SK-N-SH (cell line): ENCODE results near the gene TICAM1. TPM values are rescaled to one million over a fixed set of nuclear protein-coding genes. Genes with fewer than 3 reads are reported as not detected.

ENCODE experiments used
- CTCF ChIA-PET: fragments of 300-600, 350-600 bp; formaldehyde crosslinking; extraction: SDS; loops from one replicate; lab custom pipeline; 2021; lab: Yijun Ruan, JAX
- POLR2A ChIA-PET: fragments of 350-600 bp; sonication (Branson Sonifier 250); formaldehyde crosslinking; extraction: SDS; loops from one replicate; lab custom pipeline; 2020; ENCODE audit warnings: antibody characterized with exemption, inconsistent platforms; lab: Yijun Ruan, JAX
- DNase-seq: peaks from one replicate; pipeline ENCODE4 v3.0.0; 2012
- H2AFZ ChIP-seq: fragments of 200-600 bp; sonication (generic); 2 replicates; pipeline ENCODE4 v1.8.1; 2016; ENCODE audit warnings: antibody characterized with exemption, mild to moderate bottlenecking, low read depth
- H3F3A ChIP-seq: fragments of 200-600 bp; sonication (generic); replicated peaks from 2 replicates; pipeline ENCODE3; 2016; ENCODE audit warnings: antibody characterized with exemption, mild to moderate bottlenecking; ENCODE audit not compliant: insufficient read depth
- H3K27ac ChIP-seq, 2 experiments: fragments of 200-500 bp in 1 of 2; fragments of 200-600 bp in 1 of 2; sonication (Bioruptor generic) in 1 of 2; sonication (generic), shearing (Covaris generic) in 1 of 2; 2 replicates each; pipeline versions ENCODE4 v1.5.1 to v1.6.1; 2014 to 2016; ENCODE audit warnings: low read depth in 2 of 2, inconsistent platforms in 1 of 2, low read length in 1 of 2, mild to moderate bottlenecking in 1 of 2, mixed read lengths in 1 of 2
- H3K27me3 ChIP-seq: fragments of 200-600 bp; sonication (generic), shearing (Covaris generic); 2 replicates; pipeline ENCODE4 v1.6.1; 2016; ENCODE audit warnings: mixed run types; ENCODE audit not compliant: insufficient read depth
- H3K36me3 ChIP-seq, 2 experiments: fragments of 200-500 bp in 1 of 2; fragments of 200-600 bp in 1 of 2; sonication (Bioruptor generic) in 1 of 2; sonication (generic) in 1 of 2; replicated peaks in 1 of 2; 2 replicates each; pipeline versions ENCODE3 to v1.5.1; 2014 to 2016; ENCODE audit warnings: low read length in 1 of 2, mild to moderate bottlenecking in 1 of 2; ENCODE audit not compliant: insufficient read depth in 2 of 2, control insufficient read depth in 1 of 2
- H3K4me1 ChIP-seq, 2 experiments: fragments of 200-500 bp in 1 of 2; fragments of 200-600 bp in 1 of 2; sonication (Bioruptor generic) in 1 of 2; sonication (generic), shearing (Covaris generic) in 1 of 2; 2 replicates each; pipeline versions ENCODE4 v1.5.1 to v1.6.1; 2014 to 2016; ENCODE audit warnings: low read depth in 1 of 2, low read length in 1 of 2, mixed run types in 1 of 2; ENCODE audit not compliant: insufficient read depth in 2 of 2, control insufficient read depth in 1 of 2
- H3K4me2 ChIP-seq: fragments of 200-600 bp; sonication (generic), shearing (Covaris generic); 2 replicates; pipeline ENCODE4 v1.6.1; 2017; ENCODE audit warnings: mixed run types
- H3K4me3 ChIP-seq, 2 experiments: fragments of 200-500 bp in 1 of 2; fragments of 200-600 bp in 1 of 2; sonication (Bioruptor generic) in 1 of 2; sonication (generic), shearing (Covaris generic) in 1 of 2; 2 replicates each; pipeline versions ENCODE4 v1.5.1 to v1.8.1; 2014 to 2016; ENCODE audit warnings: low read depth in 2 of 2, inconsistent platforms in 1 of 2, low read length in 1 of 2, mild to moderate bottlenecking in 1 of 2, mixed read lengths in 1 of 2, moderate library complexity in 1 of 2
- H3K79me2 ChIP-seq: fragments of 200-600 bp; sonication (generic); 2 replicates; pipeline ENCODE4 v1.8.1; 2017; ENCODE audit warnings: mild to moderate bottlenecking; ENCODE audit not compliant: insufficient read depth
- H3K9ac ChIP-seq: fragments of 200-600 bp; sonication (generic); 2 replicates; pipeline ENCODE4 v1.6.1; 2017; ENCODE audit warnings: mixed run types
- H3K9me2 ChIP-seq: fragments of 200-600 bp; sonication (generic); 2 replicates; pipeline ENCODE4 v1.6.1; 2017; ENCODE audit warnings: mixed run types
- H3K9me3 ChIP-seq: fragments of 200-600 bp; sonication (generic); 2 replicates; pipeline ENCODE4 v1.6.1; 2017; ENCODE audit warnings: mixed run types, mild to moderate bottlenecking, moderate library complexity
- H4K20me1 ChIP-seq: fragments of 200-600 bp; sonication (generic); 2 replicates; pipeline ENCODE4 v1.6.1; 2017; ENCODE audit warnings: mild to moderate bottlenecking, mixed run types; ENCODE audit not compliant: insufficient read depth
- CHD2 ChIP-seq: fragments of 150-350 bp; IDR thresholded peaks from 2 replicates; pipeline ENCODE4 v1.6.1; 2018; ENCODE audit warnings: low read length; ENCODE audit not compliant: partially characterized antibody
- ELF1 ChIP-seq: IDR thresholded peaks from 2 replicates; pipeline ENCODE4 v1.4.0; 2012
- EZH2phosphoT487 ChIP-seq: fragments of 200-600 bp; sonication (generic); IDR thresholded peaks from 2 replicates; pipeline ENCODE4 v1.6.1; 2017; ENCODE audit warnings: low read depth, mixed run types, mild to moderate bottlenecking, antibody characterized with exemption, moderate library complexity, borderline replicate concordance
- FOXJ3 ChIP-seq: sonication (generic); formaldehyde crosslinking; IDR thresholded peaks from 2 replicates; pipeline ENCODE4 v1.5.1; 2020; ENCODE audit warnings: mild to moderate bottlenecking, missing genetic modification reagents
- FOXM1 ChIP-seq: IDR thresholded peaks from 2 replicates; pipeline ENCODE4 v1.4.0; 2012; ENCODE audit warnings: low read depth, mild to moderate bottlenecking
- JUND ChIP-seq: IDR thresholded peaks from 2 replicates; pipeline ENCODE4 v1.4.0; 2012
- MAX ChIP-seq: IDR thresholded peaks from 2 replicates; pipeline ENCODE4 v1.4.0; 2012; ENCODE audit warnings: low read depth
- MEF2A ChIP-seq: IDR thresholded peaks from 2 replicates; pipeline ENCODE4 v1.4.0; 2012; ENCODE audit warnings: low read depth, borderline replicate concordance
- MXI1 ChIP-seq: IDR thresholded peaks from 2 replicates; pipeline ENCODE4 v1.6.1; 2012; ENCODE audit warnings: mild to moderate bottlenecking, low read depth, low read length, improper control_type of control experiment
- NFIC ChIP-seq: IDR thresholded peaks from 2 replicates; pipeline ENCODE4 v1.4.0; 2012; ENCODE audit warnings: borderline replicate concordance
- NRF1 ChIP-seq: IDR thresholded peaks from 2 replicates; pipeline ENCODE4 v1.6.1; 2012; ENCODE audit warnings: low read depth, mild to moderate bottlenecking, low read length
- RAD21 ChIP-seq: IDR thresholded peaks from 2 replicates; pipeline ENCODE4 v1.6.1; 2012; ENCODE audit warnings: mild to moderate bottlenecking, low read length
- REST ChIP-seq: IDR thresholded peaks from 2 replicates; pipeline ENCODE4 v1.6.1; 2012; ENCODE audit warnings: mild to moderate bottlenecking, low read depth, low read length, moderate library complexity
- RFX5 ChIP-seq: IDR thresholded peaks from 2 replicates; pipeline ENCODE4 v1.6.1; 2012; ENCODE audit warnings: mild to moderate bottlenecking, improper control_type of control experiment, low read length
- SIN3A ChIP-seq: IDR thresholded peaks from 2 replicates; pipeline ENCODE4 v1.6.1; 2012; ENCODE audit warnings: low read depth, mild to moderate bottlenecking, low read length, moderate library complexity, borderline replicate concordance
- TCF12 ChIP-seq: IDR thresholded peaks from 2 replicates; pipeline ENCODE4 v1.4.0; 2012
- YY1 ChIP-seq: IDR thresholded peaks from 2 replicates; pipeline ENCODE4 v1.4.0; 2012; ENCODE audit warnings: low read depth, mild to moderate bottlenecking
- WGBS: methylation state at CpG from one replicate; pipeline ENCODE4 v1.1.6; 2017; ENCODE audit warnings: low lambda C conversion rate; 5-methylcytosine and 5-hydroxymethylcytosine counted together
- polyA plus RNA-seq, 3 experiments: library from polyadenylated mRNA; depleted of rRNA; stranded (reverse); fragments of >200 nt; gene quantifications; 2 replicates each; pipeline ENCODE4 v1.2.3, GENCODE V29; 2012

The TICAM1 gene
- polyA plus RNA-seq, 1 of the 3 experiments (the other 2 are of a cell fraction) = 2.7 TPM

GRCh38 chr19:4829001-4829712 is 2.4 kb downstream of the TICAM1 start:
- WGBS = 84% methylated on average over 13 of the region's 16 CpGs
- H3K27ac ChIP-seq = no peak overlapping the region
- H3K36me3 ChIP-seq = peaks cover 0 to 1% of the 10 kb centered on the region in 2 experiments
- no peak overlapping the region for H2AFZ ChIP-seq
- H3K4me1 ChIP-seq = peaks cover 5% of the 10 kb centered on the region in 2 experiments; a peak in 1 of 4 replicates
- CTCF ChIA-PET = interaction anchor here (0.8 to 8.1 kb wide), 3 partner anchors 15 to 22 kb away, joined by 3 to 47 read pairs (median 4); no protein-coding TSS in a partner anchor
- peak overlapping the region; percentile 62 for H3K4me2 ChIP-seq
- H3K9ac ChIP-seq = no peak overlapping the region
- no peaks in the 10 kb centered on the region for H4K20me1 ChIP-seq
- no peaks in the 10 kb centered on the region for H3K9me3 ChIP-seq
- peaks cover 2% of the 10 kb centered on the region for H3F3A ChIP-seq
- no peak overlapping the region for H3K4me3 ChIP-seq
- DNase-seq = no peak
- H3K27me3 ChIP-seq = no peaks in the 10 kb centered on the region
- peaks cover 72% of the 10 kb centered on the region for H3K79me2 ChIP-seq
- H3K9me2 ChIP-seq = no peaks in the 10 kb centered on the region
- POLR2A ChIA-PET = interaction anchor here (0.6 kb wide), 1 partner anchor 13 kb away, joined by 5 read pairs; no protein-coding TSS in a partner anchor
- TF ChIP-seq FOXJ3 (CRISPR knock-in tag) (no peak), JUND (no peak), FOXM1 (no peak), YY1 (no peak), CHD2 (no peak), TCF12 (no peak), MEF2A (no peak), REST (no peak), SIN3A (no peak), MXI1 (no peak), ELF1 (no peak), NRF1 (no peak), NFIC (no peak), MAX (no peak), RFX5 (no peak), EZH2phosphoT487 (no peak), RAD21 (no peak)
